Pancreas (tissue), 10 donors: Measurements from ENCODE around the gene ADAMTS15. TPM values are rescaled to one million over a fixed set of nuclear protein-coding genes. Genes with fewer than 3 reads are reported as not detected.

Experiments used
- ATAC-seq, 4 donors: fragments of 200-7000 bp; cut with Tn5 transposase; one replicate each; pipeline versions ENCODE4 v1.8.0 to v1.9.1; 2020; ENCODE audit warnings: mild to moderate bottlenecking in 4 of 4, moderate library complexity in 4 of 4
- DNase-seq, 6 donors: peaks; one replicate each; pipeline ENCODE4 v3.0.0-alpha.2; 2020
- FAIRE-seq: peaks from 2 replicates; lab custom pipeline; 2012; peaks lifted over from hg19 to GRCh38; lab: Jason Lieb, UNC
- H3K27ac ChIP-seq, 4 donors: fragments of 200-600 bp; sonication (generic); 1 replicate in 3 of 4; 2 replicates in 1 of 4; pipeline versions ENCODE4 v1.5.0 to v1.8.0; 2020
- H3K27me3 ChIP-seq, 4 donors: fragments of 200-600 bp; one replicate each; pipeline ENCODE4 v1.8.0; 2021
- H3K36me3 ChIP-seq, 3 donors: fragments of 200-600 bp; sonication (generic) in 1 of 3; one replicate each; pipeline versions ENCODE4 v1.5.0 to v1.8.0; 2020 to 2021
- H3K4me1 ChIP-seq, 3 donors: fragments of 200-600 bp; one replicate each; pipeline ENCODE4 v1.8.0; 2021
- H3K4me3 ChIP-seq, 4 donors: fragments of 200-600 bp; sonication (generic) in 2 of 4; one replicate each; pipeline versions ENCODE4 v1.5.0 to v1.8.0; 2020 to 2021
- H3K9me3 ChIP-seq, 4 donors: fragments of 200-600 bp; one replicate each; pipeline ENCODE4 v1.8.0; 2021
- CTCF ChIP-seq, 4 donors: fragments of 200-600 bp; sonication (generic) in 3 of 4; IDR thresholded peaks; one replicate each; pipeline versions ENCODE4 v1.5.0 to v1.8.0; 2021; ENCODE audit warnings: antibody characterized with exemption in 4 of 4
- WGBS, 2 donors: extraction: QIAGEN DNeasy Blood & Tissue Kit; methylation state at CpG; one replicate each; pipeline ENCODE4 v1.1.7; 2013; 5-methylcytosine and 5-hydroxymethylcytosine counted together
- intact Hi-C, 3 donors: fragments of 100-400 bp; cut with DNase I; formaldehyde crosslinking; loops; one replicate each; pipeline versions ENCODE4 v1.11.1 to v1.14.2; 2022
- polyA plus RNA-seq, 2 donors: library from polyadenylated mRNA; stranded (reverse); fragments of 200-250 nt; gene quantifications; one replicate each; pipeline ENCODE4 v1.2.3, GENCODE V29; 2013
- total RNA-seq, 6 donors: library from RNA; stranded (reverse); fragmentation: NEBNext Ultra II Directional in 4 of 6; extraction: Animal tissue kit (Norgen Biotek cat#: 25700) in 4 of 6; gene quantifications; one replicate each; pipeline versions ENCODE4 v1.2.1 to v1.2.4, GENCODE V29; 2021 to 2023
- donor health status: healthy with polysubstance abuse.
- donor health status: DM: no; HTN: no; CAD: no; lungs with moderate emphysema.
- donor health status: DM: no; HTN: no; CAD: no.
- donor health status: control.
- donor health status: control.
- donor health status: Bipolar disorder and iron deficiency.
- donor health status: DM: yes; HTN: yes; CAD: no.
- donor health status: DM: no; HTN: no; CAD: no.
- donor health status: DM: no; HTN: no; CAD: no.
- donor health status: DM: yes; HTN: yes; CAD: no.

The ADAMTS15 gene
- total and polyA plus RNA-seq, 8 donors, result 0.14 to 1.2 (median 0.78) TPM

GRCh38 chr11:130408401-130408890 lies 40.0 kb upstream of the ADAMTS15 start:
- FAIRE-seq (no peak), DNase-seq (no peak), ATAC-seq (no peak)
- Histone ChIP-seq H3K4me3 (no peak overlapping the region), H3K4me1 (no peaks in the 10 kb centered on the region), H3K27ac (no peak overlapping the region), H3K27me3 (no peaks in the 10 kb centered on the region), H3K9me3 (no peaks in the 10 kb centered on the region), H3K36me3 (no peaks in the 10 kb centered on the region)
- intact Hi-C loops, result no loop called here
- WGBS, 2 donors, result 51 to 58% methylated on average over 18 of the region's 18 CpGs
- no peak for TF ChIP-seq CTCF (IDR thresholded peaks at IDR 0.05)

GRCh38 chr11:130408901-130409300 lies 39.5 kb upstream of the ADAMTS15 start:
- ATAC-seq (no peak), DNase-seq (no peak), FAIRE-seq (no peak)
- TF ChIP-seq CTCF (IDR thresholded peaks at IDR 0.05), result no peak
- Histone ChIP-seq H3K27ac (no peak overlapping the region), H3K4me1 (no peaks in the 10 kb centered on the region), H3K4me3 (no peak overlapping the region), H3K27me3 (no peaks in the 10 kb centered on the region), H3K9me3 (no peaks in the 10 kb centered on the region), H3K36me3 (no peaks in the 10 kb centered on the region)
- WGBS, 2 donors, result 71 to 75% methylated on average over 8 of the region's 8 CpGs
- intact Hi-C loops, result no loop called here

GRCh38 chr11:130409594-130410388 lies 38.7 kb upstream of the ADAMTS15 start:
- H3K4me1 ChIP-seq, result no peaks in the 10 kb centered on the region
- ATAC-seq (no peak), FAIRE-seq (no peak), DNase-seq (no peak)
- TF ChIP-seq CTCF (IDR thresholded peaks at IDR 0.05), result no peak
- H3K27ac ChIP-seq, result no peak overlapping the region
- no peaks in the 10 kb centered on the region for H3K9me3 ChIP-seq
- WGBS, 2 donors, result 72 to 83% methylated on average over 7 of the region's 7 CpGs
- H3K36me3 ChIP-seq, result no peaks in the 10 kb centered on the region
- intact Hi-C loops, result no loop called here
- H3K4me3 ChIP-seq, result no peak overlapping the region
- no peaks in the 10 kb centered on the region for H3K27me3 ChIP-seq

GRCh38 chr11:130411223-130411622 lies 37.2 kb upstream of the ADAMTS15 start:
- Histone ChIP-seq H3K4me3 (no peak overlapping the region), H3K9me3 (no peaks in the 10 kb centered on the region), H3K27ac (no peak overlapping the region), H3K4me1 (no peaks in the 10 kb centered on the region), H3K27me3 (no peaks in the 10 kb centered on the region), H3K36me3 (no peaks in the 10 kb centered on the region)
- ATAC-seq (no peak), DNase-seq (no peak), FAIRE-seq (no peak)
- intact Hi-C loops, result no loop called here
- WGBS, 2 donors, result 70 to 71% methylated on average over 11 of the region's 11 CpGs
- no peak for TF ChIP-seq CTCF (IDR thresholded peaks at IDR 0.05)
